GM12892 (cell line): ENCODE results near the gene RAMP3.

ENCODE experiments used
- POLR2A ChIP-seq: IDR thresholded peaks from 2 replicates; pipeline ENCODE4 v1.6.1; 2011; ENCODE audit warnings: low read depth, low read length, control low read depth
- TAF1 ChIP-seq: IDR thresholded peaks from 2 replicates; pipeline ENCODE4 v1.6.1; 2011; ENCODE audit warnings: low read depth, mild to moderate bottlenecking, control low read depth, low read length, borderline replicate concordance

GRCh38 chr7:45203936-45204445, 46.4 kb downstream of the RAMP3 start:
- TF ChIP-seq TAF1 (no peak), POLR2A (no peak)
